ENCODE data around the gene SLC9A7. TPM values are rescaled to one million over a fixed set of nuclear protein-coding genes. Genes with fewer than 3 reads are reported as not detected.

The SLC9A7 gene
- total RNA-seq, 1 donor from 2014 or later: 10.7 TPM

DNA sequence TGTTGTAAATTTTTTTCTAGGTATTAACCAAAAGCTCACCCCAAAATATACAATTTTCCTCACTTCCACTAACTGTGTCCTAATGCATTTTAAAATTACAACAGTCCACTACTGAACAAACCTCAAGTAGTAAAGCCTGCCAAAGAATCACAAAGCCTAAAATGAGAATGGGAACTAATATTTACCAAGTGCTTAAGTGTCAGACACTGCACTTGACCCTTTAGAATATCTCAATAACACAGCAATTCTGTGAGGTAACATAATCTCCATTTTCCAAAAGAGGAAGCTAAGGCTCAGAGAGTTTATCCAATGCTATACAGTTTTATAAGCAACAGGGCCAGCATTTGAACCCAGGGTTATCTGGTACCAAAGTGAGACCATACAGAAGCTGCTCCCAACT, 4.9 kb downstream of the SLC9A7 start:
- no peak for DNase-seq (ENCODE audit: low read depth)
- H3K4me3 ChIP-seq (ENCODE audit: low read depth, low read length): no peak overlapping the region
- TF ChIP-seq, protein P1, sequence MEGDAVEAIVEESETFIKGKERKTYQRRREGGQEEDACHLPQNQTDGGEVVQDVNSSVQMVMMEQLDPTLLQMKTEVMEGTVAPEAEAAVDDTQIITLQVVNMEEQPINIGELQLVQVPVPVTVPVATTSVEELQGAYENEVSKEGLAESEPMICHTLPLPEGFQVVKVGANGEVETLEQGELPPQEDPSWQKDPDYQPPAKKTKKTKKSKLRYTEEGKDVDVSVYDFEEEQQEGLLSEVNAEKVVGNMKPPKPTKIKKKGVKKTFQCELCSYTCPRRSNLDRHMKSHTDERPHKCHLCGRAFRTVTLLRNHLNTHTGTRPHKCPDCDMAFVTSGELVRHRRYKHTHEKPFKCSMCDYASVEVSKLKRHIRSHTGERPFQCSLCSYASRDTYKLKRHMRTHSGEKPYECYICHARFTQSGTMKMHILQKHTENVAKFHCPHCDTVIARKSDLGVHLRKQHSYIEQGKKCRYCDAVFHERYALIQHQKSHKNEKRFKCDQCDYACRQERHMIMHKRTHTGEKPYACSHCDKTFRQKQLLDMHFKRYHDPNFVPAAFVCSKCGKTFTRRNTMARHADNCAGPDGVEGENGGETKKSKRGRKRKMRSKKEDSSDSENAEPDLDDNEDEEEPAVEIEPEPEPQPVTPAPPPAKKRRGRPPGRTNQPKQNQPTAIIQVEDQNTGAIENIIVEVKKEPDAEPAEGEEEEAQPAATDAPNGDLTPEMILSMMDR (conservative IDR thresholded peaks at IDR 0.05; ENCODE audit: low read depth, low read length): no peak

DNA sequence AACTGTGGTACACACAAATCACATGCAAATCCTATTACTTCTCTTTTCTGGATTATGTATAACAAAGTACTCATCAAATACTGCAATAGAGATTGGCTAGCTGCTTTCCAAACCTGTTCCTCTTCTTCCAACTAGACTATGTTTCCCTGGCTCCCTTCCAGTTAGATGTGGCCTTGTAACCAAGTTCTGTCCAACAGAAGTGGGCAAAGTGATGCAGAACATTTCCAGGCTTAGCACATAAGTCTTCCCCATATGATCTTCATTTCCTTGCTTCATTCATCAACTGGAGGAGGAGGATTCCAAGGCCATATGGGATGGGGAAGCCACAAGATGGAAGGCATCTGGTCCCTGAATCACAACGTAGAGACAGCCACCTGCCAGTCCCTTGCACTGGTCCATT, 8.0 kb downstream of the SLC9A7 start:
- H3K4me3 ChIP-seq (ENCODE audit: low read depth, low read length): no peak overlapping the region
- DNase-seq (ENCODE audit: low read depth): no peak
- TF ChIP-seq, protein P1 (conservative IDR thresholded peaks at IDR 0.05; ENCODE audit: low read depth, low read length): no peak

DNA sequence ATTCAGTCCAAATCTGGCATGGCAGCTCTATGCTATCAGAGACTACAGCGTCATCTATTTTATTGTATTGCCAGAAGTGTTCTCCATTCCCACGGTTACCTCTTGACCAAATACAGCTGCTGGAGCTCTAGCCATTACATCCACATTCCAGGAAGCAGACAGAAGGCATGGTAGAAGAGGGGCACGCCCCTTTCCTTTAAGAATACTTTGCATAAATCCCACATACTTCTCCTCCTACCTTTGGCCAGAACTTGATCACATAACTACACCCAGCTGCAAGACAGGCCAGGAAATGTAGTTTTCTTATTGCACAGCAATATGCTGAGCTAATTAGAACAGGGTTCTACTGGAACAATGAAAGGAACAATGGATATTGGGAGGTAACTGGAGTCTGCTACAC, 14.9 kb downstream of the SLC9A7 start:
- no peak for DNase-seq (ENCODE audit: low read depth)
- no peak overlapping the region for H3K4me3 ChIP-seq (ENCODE audit: low read depth, low read length)
- TF ChIP-seq, protein P1 (conservative IDR thresholded peaks at IDR 0.05; ENCODE audit: low read depth, low read length): no peak

DNA sequence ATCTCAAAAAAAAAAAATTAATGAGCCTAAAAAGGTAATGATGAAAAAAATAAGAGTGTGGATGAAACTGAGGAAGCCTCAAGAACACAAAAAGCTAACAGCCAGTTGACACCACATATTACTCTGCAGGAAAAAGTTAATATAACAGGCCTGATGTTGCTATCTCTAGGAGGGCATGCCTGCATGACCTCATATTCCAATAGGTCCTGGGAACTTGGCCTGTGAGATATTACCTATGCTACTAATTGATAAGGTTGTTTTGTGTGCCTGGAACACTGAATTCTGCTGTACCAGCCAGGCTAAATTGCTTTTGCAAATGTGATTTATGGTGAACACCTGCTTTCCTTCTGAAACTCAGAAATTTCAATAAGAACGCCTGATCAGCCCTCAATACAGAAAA, 15.9 kb downstream of the SLC9A7 start:
- TF ChIP-seq, protein P1 (conservative IDR thresholded peaks at IDR 0.05; ENCODE audit: low read depth, low read length): no peak
- DNase-seq (ENCODE audit: low read depth): no peak

DNA sequence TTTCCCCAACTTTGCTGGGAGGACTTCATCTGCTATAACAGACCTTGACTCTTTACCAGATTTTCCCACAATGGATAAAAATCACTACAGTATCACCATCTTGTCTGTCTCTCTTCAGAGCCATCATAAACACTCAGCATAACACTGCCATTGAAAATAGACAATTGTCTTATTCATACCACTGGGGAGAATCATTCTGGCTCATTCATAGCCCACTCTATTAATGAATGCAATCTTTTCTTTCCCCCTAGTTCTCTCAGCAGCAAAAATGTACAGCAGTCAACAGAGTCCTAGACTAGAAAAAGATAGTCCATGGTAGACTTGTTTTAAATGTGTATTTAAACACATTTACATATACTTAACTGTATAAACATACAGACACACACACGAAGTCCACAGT, 19.2 kb downstream of the SLC9A7 start:
- no peak overlapping the region for H3K4me3 ChIP-seq (ENCODE audit: low read depth, low read length)
- TF ChIP-seq, protein P1 (conservative IDR thresholded peaks at IDR 0.05; ENCODE audit: low read depth, low read length): no peak
- DNase-seq (ENCODE audit: low read depth): no peak

More for the DNA sequence above, 15.9 kb downstream of the SLC9A7 start:
- no peak overlapping the region for H3K4me3 ChIP-seq (ENCODE audit: low read depth, low read length)

DNA sequence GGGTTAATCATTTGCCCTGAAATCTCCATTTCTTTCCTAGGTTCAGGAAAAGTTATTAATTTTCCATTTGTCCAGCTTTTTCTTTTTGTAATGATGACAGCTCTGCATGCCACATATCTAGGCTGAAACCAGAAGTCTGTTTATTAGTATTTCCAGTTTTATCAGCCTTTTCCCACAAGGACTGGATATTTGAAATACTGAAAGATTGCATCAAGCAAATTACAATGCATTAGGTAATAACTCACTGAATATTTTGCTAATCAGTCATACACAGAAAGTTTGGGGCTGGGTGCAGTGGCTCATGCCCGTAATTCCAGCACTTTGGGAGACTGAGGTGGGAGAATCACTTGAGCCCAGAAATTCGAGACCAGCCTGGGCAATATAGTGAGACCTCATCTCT, 21.5 kb downstream of the SLC9A7 start:
- no peak for DNase-seq (ENCODE audit: low read depth)
- no peak overlapping the region for H3K4me3 ChIP-seq (ENCODE audit: low read depth, low read length)
- TF ChIP-seq, protein P1 (conservative IDR thresholded peaks at IDR 0.05; ENCODE audit: low read depth, low read length): no peak

DNA sequence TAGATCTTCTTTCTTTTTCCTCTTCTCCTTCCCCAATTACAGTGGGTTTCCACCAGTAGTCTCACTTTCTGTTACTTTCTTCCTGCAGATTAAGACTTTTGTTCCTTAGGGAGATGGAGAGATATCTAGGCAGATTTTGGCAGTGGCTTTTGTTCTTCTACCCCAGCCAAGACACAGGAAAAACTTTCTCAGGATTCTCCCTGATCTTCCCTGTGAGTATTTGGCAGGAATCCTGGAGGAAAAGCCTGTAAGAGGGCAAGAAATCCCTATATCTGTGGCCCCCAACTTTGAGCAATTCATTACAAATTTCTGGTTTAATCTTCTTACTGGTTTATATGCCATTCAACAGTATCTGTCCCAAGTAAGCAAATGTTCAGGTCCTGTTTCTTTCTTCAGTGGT, 21.9 kb downstream of the SLC9A7 start:
- TF ChIP-seq, protein P1 (conservative IDR thresholded peaks at IDR 0.05; ENCODE audit: low read depth, low read length): no peak

More for the DNA sequence above, 21.9 kb downstream of the SLC9A7 start:
- H3K4me3 ChIP-seq (ENCODE audit: low read depth, low read length): no peak overlapping the region
- DNase-seq (ENCODE audit: low read depth): no peak

All from epithelial cell of proximal tubule (primary cell).